ENCODE measurements around the gene LAS1L. TPM values are rescaled to one million over a fixed set of nuclear protein-coding genes. Genes with fewer than 3 reads are reported as not detected.

LAS1L gene
- polyA plus RNA-seq, 1 of the 3 experiments (the other 2 are of a cell fraction), result 39.0 TPM

GRCh38 chrX:65493431-65493830 is 41.2 kb downstream of the LAS1L start:
- Histone ChIP-seq H3K4me3 (ENCODE audit: low read depth in 2 of 2, low read length in 1 of 2) (no peak overlapping the region), H4K20me1 (ENCODE audit: insufficient read depth) (no peaks in the 10 kb centered on the region), H3K9ac (no peak overlapping the region), H3K9me3 (no peaks in the 10 kb centered on the region), H3K4me2 (no peak overlapping the region), H3K36me3 (replicated peaks in 1 of 2; ENCODE audit: control insufficient read depth in 1 of 2, insufficient read depth in 2 of 2, low read length in 1 of 2) (no peaks in the 10 kb centered on the region), H3F3A (replicated peaks; ENCODE audit: insufficient read depth) (no peaks in the 10 kb centered on the region), H3K27me3 (ENCODE audit: insufficient read depth) (no peaks in the 10 kb centered on the region), H2AFZ (ENCODE audit: low read depth) (no peak overlapping the region), H3K4me1 (ENCODE audit: control insufficient read depth in 1 of 2, insufficient read depth in 2 of 2, low read depth in 1 of 2, low read length in 1 of 2) (no peaks in the 10 kb centered on the region), H3K9me2 (no peaks in the 10 kb centered on the region), H3K79me2 (ENCODE audit: insufficient read depth) (no peaks in the 10 kb centered on the region; the same call in 1 of the 2 replicates), H3K27ac (ENCODE audit: low read depth in 2 of 2, low read length in 1 of 2) (no peak overlapping the region)
- DNase-seq, result no peak
- POLR2A ChIA-PET, result no interaction called here
- no peak for TF ChIP-seq MAX (IDR thresholded peaks at IDR 0.05; ENCODE audit: low read depth)
- no peak for TF ChIP-seq MEF2A (IDR thresholded peaks at IDR 0.05; ENCODE audit: borderline replicate concordance, low read depth)
- TF ChIP-seq RFX5 (IDR thresholded peaks at IDR 0.05; ENCODE audit: low read length), result no peak
- no peak for TF ChIP-seq SMC3 (IDR thresholded peaks at IDR 0.05; ENCODE audit: low read depth, low read length)
- no peak for TF ChIP-seq RCOR1 (IDR thresholded peaks at IDR 0.05; ENCODE audit: low read length)
- 37% methylated on average over 1 of the region's 1 CpG for WGBS (ENCODE audit: low lambda C conversion rate)
- CTCF ChIA-PET, result interaction anchor here (3.3 kb wide), 1 partner anchor 35 kb away, joined by 9 read pairs; no protein-coding TSS in a partner anchor

DNA sequence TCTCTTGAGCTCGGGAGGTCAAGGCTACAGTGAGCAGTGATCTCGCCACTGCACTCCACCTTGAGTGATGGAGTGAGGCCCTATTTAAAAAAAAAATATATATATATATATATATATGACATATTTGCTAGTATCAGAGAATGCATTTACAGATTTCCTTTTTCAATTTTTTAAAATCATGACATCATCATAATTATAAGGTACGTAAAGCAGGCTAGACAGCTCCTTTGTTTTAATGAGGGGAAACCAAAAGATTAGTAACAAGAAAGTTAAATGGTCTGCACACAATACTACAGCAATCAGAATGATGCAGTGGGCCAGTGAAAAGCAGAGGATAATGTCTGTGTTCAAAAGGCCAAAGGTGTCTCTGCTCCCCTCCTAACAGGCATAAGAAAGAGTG is 43.0 kb downstream of the LAS1L start:
- ChIA-PET CTCF (no interaction called here), POLR2A (no interaction called here)
- no peak for DNase-seq
- Histone ChIP-seq H3K4me3 (ENCODE audit: low read depth in 2 of 2, low read length in 1 of 2) (no peak overlapping the region), H3K27me3 (ENCODE audit: insufficient read depth) (no peaks in the 10 kb centered on the region), H3K9ac (no peak overlapping the region), H3K4me1 (ENCODE audit: control insufficient read depth in 1 of 2, insufficient read depth in 2 of 2, low read depth in 1 of 2, low read length in 1 of 2) (no peaks in the 10 kb centered on the region), H3K79me2 (ENCODE audit: insufficient read depth) (no peaks in the 10 kb centered on the region), H3K9me2 (no peaks in the 10 kb centered on the region), H3K36me3 (replicated peaks in 1 of 2; ENCODE audit: control insufficient read depth in 1 of 2, insufficient read depth in 2 of 2, low read length in 1 of 2) (no peaks in the 10 kb centered on the region), H3F3A (replicated peaks; ENCODE audit: insufficient read depth) (no peaks in the 10 kb centered on the region), H3K9me3 (no peaks in the 10 kb centered on the region), H3K4me2 (no peak overlapping the region), H4K20me1 (ENCODE audit: insufficient read depth) (no peaks in the 10 kb centered on the region), H3K27ac (ENCODE audit: low read depth in 2 of 2, low read length in 1 of 2) (no peak overlapping the region), H2AFZ (ENCODE audit: low read depth) (no peak overlapping the region)
- whole genome bisulfite sequencing (ENCODE audit: low lambda C conversion rate), result 27% methylated on average over 3 of the region's 3 CpGs
- TF ChIP-seq PBX3 (IDR thresholded peaks at IDR 0.05) (no peak), YY1 (IDR thresholded peaks at IDR 0.05; ENCODE audit: low read depth) (no peak), TCF12 (IDR thresholded peaks at IDR 0.05) (no peak), GABPA (IDR thresholded peaks at IDR 0.05; ENCODE audit: low read depth) (no peak), POLR2AphosphoS5 (IDR thresholded peaks at IDR 0.05; ENCODE audit: low read depth, low read length) (no peak), NFIC (IDR thresholded peaks at IDR 0.05; ENCODE audit: borderline replicate concordance) (no peak), RFX5 (IDR thresholded peaks at IDR 0.05; ENCODE audit: low read length) (no peak), REST (IDR thresholded peaks at IDR 0.05; ENCODE audit: low read depth, low read length) (no peak), FOXJ3 (CRISPR knock-in tag; IDR thresholded peaks at IDR 0.05) (no peak), EZH2phosphoT487 (IDR thresholded peaks at IDR 0.05; ENCODE audit: borderline replicate concordance, low read depth) (no peak), RCOR1 (IDR thresholded peaks at IDR 0.05; ENCODE audit: low read length) (no peak), CTCF (IDR thresholded peaks at IDR 0.05) (no peak), EP300 (IDR thresholded peaks at IDR 0.05; ENCODE audit: borderline replicate concordance in 1 of 2, low read depth in 1 of 2, low read length in 1 of 2) (no peak), CHD2 (IDR thresholded peaks at IDR 0.05; ENCODE audit: low read length, partially characterized antibody) (no peak), ELF1 (IDR thresholded peaks at IDR 0.05) (no peak)
- TF ChIP-seq, protein P1, sequence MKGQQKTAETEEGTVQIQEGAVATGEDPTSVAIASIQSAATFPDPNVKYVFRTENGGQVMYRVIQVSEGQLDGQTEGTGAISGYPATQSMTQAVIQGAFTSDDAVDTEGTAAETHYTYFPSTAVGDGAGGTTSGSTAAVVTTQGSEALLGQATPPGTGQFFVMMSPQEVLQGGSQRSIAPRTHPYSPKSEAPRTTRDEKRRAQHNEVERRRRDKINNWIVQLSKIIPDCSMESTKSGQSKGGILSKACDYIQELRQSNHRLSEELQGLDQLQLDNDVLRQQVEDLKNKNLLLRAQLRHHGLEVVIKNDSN (IDR thresholded peaks at IDR 0.05; ENCODE audit: borderline replicate concordance, low read depth), result no peak
- TF ChIP-seq, protein P2, sequence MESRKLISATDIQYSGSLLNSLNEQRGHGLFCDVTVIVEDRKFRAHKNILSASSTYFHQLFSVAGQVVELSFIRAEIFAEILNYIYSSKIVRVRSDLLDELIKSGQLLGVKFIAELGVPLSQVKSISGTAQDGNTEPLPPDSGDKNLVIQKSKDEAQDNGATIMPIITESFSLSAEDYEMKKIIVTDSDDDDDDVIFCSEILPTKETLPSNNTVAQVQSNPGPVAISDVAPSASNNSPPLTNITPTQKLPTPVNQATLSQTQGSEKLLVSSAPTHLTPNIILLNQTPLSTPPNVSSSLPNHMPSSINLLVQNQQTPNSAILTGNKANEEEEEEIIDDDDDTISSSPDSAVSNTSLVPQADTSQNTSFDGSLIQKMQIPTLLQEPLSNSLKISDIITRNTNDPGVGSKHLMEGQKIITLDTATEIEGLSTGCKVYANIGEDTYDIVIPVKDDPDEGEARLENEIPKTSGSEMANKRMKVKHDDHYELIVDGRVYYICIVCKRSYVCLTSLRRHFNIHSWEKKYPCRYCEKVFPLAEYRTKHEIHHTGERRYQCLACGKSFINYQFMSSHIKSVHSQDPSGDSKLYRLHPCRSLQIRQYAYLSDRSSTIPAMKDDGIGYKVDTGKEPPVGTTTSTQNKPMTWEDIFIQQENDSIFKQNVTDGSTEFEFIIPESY (IDR thresholded peaks at IDR 0.05; ENCODE audit: borderline replicate concordance, low read depth), result no peak
